ENCODE data around the gene CARD9. TPM values are rescaled to one million over a fixed set of nuclear protein-coding genes. Genes with fewer than 3 reads are reported as not detected.
A peak's percentile ranks its signal among the peaks of the same experiment; 100 is the strongest.

The CARD9 gene
- total RNA-seq, 1 donor from 2014 or later, result 1.4 TPM

- H3K27ac Mint-ChIP-seq (ENCODE audit: unreplicated experiment), result no peak overlapping the region
- peaks cover 10% of the 10 kb centered on the region for H3K4me1 Mint-ChIP-seq
- DNase-seq (ENCODE audit: low read depth, low spot score), result no peak
- no peaks in the 10 kb centered on the region for H3K36me3 Mint-ChIP-seq (ENCODE audit: low read depth)
- TF ChIP-seq CTCF (conservative IDR thresholded peaks at IDR 0.05), result no peak
- no peaks in the 10 kb centered on the region for H3K9me3 Mint-ChIP-seq
- no peak overlapping the region for H3K4me3 Mint-ChIP-seq
- H3K27me3 Mint-ChIP-seq (ENCODE audit: low read depth), result no peaks in the 10 kb centered on the region
These were observed 2.6 kb downstream of the CARD9 start for GRCh38 chr9:136370687-136371532.

DNA sequence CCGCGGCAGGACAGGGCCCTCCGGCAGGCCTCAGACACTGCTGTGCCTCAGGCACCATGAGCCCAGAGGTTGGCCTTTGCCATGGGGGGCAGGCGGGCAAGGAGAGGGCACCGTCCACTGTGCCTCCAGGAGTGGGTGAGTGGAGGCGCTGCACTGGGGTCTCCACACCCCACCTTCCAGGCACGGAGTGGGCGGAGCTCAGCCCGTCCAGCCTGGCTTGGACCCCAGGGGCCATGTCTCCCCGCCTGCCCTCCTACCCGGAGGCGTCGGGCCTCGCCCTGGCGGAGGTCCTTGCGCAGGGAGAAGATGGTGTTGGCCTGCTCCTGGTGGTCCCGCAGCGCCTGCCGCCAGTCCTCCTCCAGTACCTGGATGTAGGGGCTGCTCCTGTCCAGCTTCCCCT, 3.4 kb downstream of the CARD9 start:
- no peak for DNase-seq (ENCODE audit: low read depth, low spot score)
- Mint-ChIP-seq H3K27ac (ENCODE audit: unreplicated experiment) (no peak overlapping the region), H3K4me3 (no peak overlapping the region), H3K9me3 (no peaks in the 10 kb centered on the region), H3K4me1 (peaks cover 10% of the 10 kb centered on the region), H3K27me3 (ENCODE audit: low read depth) (no peaks in the 10 kb centered on the region), H3K36me3 (ENCODE audit: low read depth) (no peaks in the 10 kb centered on the region)
- no peak for TF ChIP-seq CTCF (conservative IDR thresholded peaks at IDR 0.05)

DNA sequence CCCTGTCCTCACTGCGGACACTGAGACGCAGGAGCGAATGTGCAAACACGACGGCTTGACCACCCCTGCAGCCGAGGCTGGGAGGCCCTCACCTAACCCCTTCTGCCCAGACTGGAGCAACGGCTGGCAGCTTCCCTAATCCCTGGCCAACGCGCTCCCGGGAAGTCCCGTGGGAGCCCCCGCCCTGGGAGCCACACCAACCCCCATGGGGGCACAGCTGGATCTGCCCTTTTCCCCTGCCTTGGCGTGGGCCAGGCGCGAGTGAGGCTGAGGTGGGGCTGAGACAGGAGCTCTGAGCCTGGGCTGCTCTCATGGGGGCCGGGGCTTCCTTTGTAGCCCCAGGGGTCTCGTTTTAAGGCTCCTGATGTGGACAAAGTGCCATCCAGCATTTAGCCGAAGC, 5.3 kb downstream of the CARD9 start:
- peak overlapping the region; percentile 38 for H3K4me3 Mint-ChIP-seq
- H3K36me3 Mint-ChIP-seq (ENCODE audit: low read depth), result no peaks in the 10 kb centered on the region
- no peaks in the 10 kb centered on the region for H3K27me3 Mint-ChIP-seq (ENCODE audit: low read depth)
- no peak for TF ChIP-seq CTCF (conservative IDR thresholded peaks at IDR 0.05)
- H3K9me3 Mint-ChIP-seq, result no peaks in the 10 kb centered on the region
- H3K27ac Mint-ChIP-seq (ENCODE audit: unreplicated experiment), result peak overlapping the region; percentile 93
- DNase-seq (ENCODE audit: low read depth, low spot score), result no peak
- H3K4me1 Mint-ChIP-seq, result peaks cover 7% of the 10 kb centered on the region

- no peaks in the 10 kb centered on the region for H3K36me3 Mint-ChIP-seq (ENCODE audit: low read depth)
- H3K9me3 Mint-ChIP-seq, result no peaks in the 10 kb centered on the region
- TF ChIP-seq CTCF (conservative IDR thresholded peaks at IDR 0.05), result no peak
- H3K4me3 Mint-ChIP-seq, result peak overlapping the region; percentile 38
- DNase-seq (ENCODE audit: low read depth, low spot score), result no peak
- H3K4me1 Mint-ChIP-seq, result peaks cover 5% of the 10 kb centered on the region
- H3K27me3 Mint-ChIP-seq (ENCODE audit: low read depth), result peaks cover 5% of the 10 kb centered on the region
- H3K27ac Mint-ChIP-seq (ENCODE audit: unreplicated experiment), result peak overlapping the region; percentile 93
These were observed 5.9 kb downstream of the CARD9 start for GRCh38 chr9:136367296-136368145.

DNA sequence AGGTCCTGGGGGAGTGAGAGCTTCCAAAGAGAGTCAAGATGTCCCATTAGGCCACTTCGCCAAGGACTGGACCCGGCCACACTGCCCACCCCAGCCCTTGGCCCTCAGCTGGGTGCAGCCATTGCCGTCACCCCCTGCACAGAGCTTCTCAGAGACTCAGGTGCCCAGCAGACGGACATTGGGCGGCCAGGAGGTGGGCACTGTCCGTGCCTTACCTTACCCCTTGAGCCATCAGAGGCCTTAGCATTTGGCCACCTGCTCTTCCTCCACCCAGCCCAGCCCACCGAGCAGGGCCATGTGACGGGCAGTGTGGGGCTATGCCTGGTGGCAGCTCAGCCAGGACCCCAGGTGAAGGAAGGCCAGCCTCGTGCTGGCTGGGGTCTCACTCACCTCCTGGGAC, 6.6 kb downstream of the CARD9 start:
- Mint-ChIP-seq H3K9me3 (no peaks in the 10 kb centered on the region), H3K36me3 (ENCODE audit: low read depth) (no peaks in the 10 kb centered on the region), H3K4me1 (peaks cover 5% of the 10 kb centered on the region), H3K27ac (ENCODE audit: unreplicated experiment) (peak overlapping the region; percentile 35), H3K4me3 (peak overlapping the region; percentile 57), H3K27me3 (ENCODE audit: low read depth) (peaks cover 6% of the 10 kb centered on the region)
- DNase-seq (ENCODE audit: low read depth, low spot score), result no peak
- no peak for TF ChIP-seq CTCF (conservative IDR thresholded peaks at IDR 0.05)
